HL-60/S4 (cell line): Measurements from ENCODE around the gene COPE.

ENCODE experiments used
- in situ Hi-C: fragments of 300-500 bp; cut with MboI; formaldehyde crosslinking; loops from 2 replicates; pipeline ENCODE4 v1.14.3; 2022; ENCODE audit warnings: low sequenced_read_pairs

The COPE gene

GRCh38 chr19:18895038-18895823 is 24.0 kb downstream of the COPE start:
- in situ Hi-C loops, result no loop called here

DNA sequence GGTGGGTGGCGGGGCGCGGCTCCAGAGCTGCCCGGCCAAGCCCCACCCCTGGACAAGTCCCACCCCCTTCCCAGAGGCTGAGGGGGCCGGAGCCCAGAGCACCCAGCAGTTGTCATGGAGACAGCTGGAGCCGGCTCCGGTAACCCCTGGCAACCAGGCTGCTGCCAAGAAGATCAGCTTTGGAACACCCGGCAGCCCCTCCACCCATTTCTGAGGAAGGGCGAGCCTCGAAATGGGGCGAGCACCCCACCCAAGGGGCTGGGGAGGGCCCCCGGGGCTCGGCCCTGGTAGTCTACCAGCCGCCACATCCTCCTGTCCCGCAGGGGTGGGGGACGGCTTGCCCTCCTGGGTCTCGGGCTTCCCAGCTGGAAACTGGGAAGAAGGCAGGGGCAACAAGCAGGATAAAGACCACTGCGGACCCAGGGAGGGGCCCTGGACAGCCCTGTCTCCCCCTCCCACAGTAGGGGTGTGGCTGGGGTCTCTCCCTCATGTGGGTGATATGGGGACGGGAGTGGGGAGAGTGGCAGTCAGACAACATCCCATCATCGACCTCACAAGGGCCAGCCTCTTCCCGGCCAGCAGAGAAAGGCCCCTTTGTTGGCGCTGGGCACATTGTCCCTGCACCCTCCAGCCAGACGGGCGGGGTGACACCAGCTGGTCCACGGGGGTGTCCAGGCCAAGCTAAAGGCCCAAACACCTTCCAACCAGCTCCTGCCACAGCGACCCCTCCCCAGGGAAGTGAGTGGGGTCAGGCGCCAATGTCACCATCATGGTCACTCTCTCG is 24.7 kb downstream of the COPE start:
- in situ Hi-C loops, result no loop called here

DNA sequence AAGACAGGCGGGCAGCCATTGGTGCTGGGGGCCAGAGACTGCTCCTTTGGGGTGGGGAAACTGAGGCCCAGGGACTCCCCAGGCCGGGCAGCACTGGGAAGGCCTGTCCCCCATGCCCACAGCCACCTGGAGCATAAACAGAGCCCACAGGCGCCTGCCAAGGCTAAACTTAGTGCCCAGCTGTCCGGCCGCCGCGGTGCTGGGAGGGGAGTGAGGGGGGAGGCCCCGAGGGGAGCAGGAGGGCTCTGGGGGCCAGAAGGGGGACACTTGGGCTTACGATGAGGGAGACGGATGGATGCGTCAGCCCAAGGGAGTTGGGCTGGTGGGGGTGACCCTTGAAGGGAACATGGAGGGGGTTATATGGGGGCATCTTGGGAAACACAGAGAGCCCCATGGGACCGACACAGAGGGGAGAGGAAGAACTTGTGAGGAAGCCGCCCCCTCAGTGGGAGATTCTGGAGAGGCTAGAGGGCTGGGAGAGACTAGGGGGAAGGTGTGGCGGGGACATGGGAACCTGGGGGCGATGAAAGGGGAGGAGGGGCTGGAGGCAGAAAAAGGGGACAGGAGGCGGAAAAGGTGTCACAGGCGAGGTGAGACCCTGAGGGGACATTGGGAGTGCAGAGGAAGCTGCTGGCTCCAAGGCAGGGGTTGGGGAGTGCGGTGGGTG is 25.5 kb downstream of the COPE start:
- in situ Hi-C loops, result no loop called here

- in situ Hi-C loops, result no loop called here
Measured at GRCh38 chr19:18889949-18890745, 29.0 kb downstream of the COPE start.

- in situ Hi-C loops, result no loop called here
Measured at GRCh38 chr19:18886972-18887371, 32.2 kb downstream of the COPE start.

DNA sequence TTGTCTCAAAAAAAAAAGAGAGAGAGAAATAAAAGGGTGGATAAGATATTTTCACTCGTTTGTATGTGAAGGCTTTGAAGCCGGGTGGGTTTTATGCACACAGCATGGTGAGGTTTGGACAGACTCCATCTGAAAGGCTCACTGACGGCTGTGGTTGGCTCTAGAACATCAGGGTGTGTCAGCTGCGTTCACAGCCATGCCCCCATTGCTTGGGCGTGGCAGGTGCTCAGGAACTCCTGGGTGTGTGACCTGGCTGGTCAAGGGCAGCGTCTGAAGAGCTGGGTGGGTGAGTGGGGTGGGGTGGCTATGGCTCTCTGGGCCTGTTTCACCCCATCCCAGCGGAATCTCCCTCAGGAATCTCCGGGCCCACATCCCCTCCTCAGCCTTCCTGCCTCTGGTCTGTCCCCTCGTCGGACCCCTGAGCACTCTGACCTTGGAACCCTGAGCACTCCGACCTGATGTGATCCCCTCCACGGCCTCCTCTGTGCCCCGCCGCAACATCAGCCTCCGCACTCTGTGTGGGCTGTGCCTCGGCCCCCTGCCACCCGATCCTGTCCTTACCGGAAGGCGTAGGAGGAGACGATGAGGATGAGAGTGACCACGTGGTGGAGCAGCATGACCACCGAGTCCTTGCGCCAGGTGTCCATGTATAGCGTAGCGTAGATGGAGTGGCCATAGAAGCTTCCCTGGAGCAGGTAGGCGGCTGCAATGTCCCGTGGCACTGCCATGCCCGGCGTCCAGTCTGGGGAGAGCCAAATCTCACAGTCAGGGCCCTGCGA is 35.5 kb downstream of the COPE start:
- in situ Hi-C loops, result no loop called here

GRCh38 chr19:18881491-18881890 is 37.7 kb downstream of the COPE start:
- in situ Hi-C loops, result no loop called here

- in situ Hi-C loops, result no loop called here
Measured at GRCh38 chr19:18879579-18880373, 39.4 kb downstream of the COPE start.

GRCh38 chr19:18878858-18879578 is 40.2 kb downstream of the COPE start:
- in situ Hi-C loops, result no loop called here

DNA sequence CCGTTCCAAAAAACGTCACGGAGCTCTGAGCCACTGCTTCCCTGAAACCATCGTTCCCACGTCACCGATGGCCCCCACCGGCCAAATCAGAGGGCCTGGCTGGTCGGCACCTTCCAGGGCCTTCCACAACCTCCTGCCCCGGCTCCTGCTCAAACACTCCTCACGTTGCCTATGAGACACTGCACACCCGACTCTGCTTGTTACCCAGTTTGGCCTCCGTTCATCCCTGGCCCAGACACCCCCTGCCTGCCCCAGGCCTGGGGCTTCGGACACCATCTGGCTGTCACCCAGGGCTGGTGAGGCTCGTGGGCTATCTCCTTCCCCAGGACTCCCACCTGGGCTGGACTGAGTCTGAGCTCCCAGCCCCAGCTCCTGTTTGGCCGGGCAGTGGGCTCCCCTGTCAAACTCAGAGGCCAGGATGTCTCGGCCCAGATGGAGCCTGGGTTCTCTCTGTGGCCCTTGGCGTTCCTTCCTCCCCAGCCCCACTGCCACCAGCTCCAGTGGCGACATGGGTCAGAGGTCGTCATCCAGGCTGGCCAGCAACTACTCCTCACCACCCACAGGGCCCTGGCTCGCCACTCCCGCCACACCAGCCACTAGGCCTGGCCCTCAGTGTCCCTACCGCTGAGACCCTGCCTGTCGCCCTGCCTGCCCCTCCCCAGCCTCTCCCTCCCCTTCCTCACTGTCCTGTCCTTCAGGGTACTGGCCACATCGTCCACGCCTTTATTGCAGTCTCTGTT is 41.0 kb downstream of the COPE start:
- in situ Hi-C loops, result no loop called here

DNA sequence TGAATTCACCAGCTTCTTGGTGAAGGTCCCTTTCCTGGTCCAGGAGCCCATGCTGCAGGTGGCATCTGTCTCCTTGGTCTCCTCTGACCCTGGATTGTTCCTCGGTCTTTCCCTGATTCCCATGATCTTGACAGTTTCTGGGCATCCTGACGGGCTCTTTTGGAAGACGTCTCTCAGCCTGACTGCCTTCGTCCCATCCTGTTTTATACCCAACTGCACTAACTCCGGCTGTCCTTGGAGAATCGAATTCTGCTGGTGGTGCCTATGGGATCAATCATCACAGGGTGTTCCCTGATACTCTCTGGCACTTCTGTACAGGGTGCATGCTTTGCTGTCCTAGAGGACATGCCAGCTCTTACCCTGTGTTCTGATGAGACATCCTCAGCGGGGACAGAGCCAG is 42.3 kb downstream of the COPE start:
- in situ Hi-C loops, result no loop called here

DNA sequence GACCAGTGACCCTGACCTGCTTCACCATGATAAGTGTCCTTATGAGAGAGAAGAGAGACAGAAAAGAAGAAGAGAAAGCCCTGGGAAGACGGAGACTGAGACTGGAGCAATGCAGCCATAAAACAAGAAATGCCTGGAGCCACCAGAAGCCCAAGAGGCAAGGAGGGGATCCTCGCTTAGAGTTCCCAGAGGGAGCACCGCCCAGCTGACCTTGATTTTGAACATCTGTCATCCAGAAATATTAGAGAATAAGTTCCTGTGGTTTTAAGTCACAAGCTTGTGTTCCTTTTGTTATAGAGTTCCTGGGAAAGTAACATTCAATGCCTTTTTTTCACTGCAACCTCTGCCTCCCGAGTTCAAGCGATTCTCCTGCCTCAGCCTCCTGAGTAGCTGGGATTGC is 43.5 kb downstream of the COPE start:
- in situ Hi-C loops, result no loop called here

DNA sequence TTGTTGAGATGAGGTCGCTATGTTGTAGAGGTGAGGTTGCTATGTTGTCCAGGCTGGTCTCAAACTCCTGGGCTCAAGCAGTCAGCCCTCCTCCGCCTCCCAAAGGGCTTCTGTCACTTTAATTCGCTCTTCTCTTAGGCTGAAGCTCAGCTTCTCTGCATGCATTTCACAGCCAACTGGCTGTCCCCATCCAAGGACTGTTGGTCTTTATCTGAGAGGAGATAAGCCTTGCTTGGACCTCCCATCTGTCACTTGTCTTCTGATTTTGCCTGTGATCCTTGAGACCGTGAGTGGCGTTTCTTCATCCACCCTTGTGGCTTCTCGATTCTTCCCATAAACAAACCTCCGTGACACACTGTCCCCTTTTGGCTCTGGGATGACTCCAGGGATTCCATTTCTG is 47.6 kb downstream of the COPE start:
- in situ Hi-C loops, result no loop called here

GRCh38 chr19:18870531-18871172 is 48.5 kb downstream of the COPE start:
- in situ Hi-C loops, result no loop called here

DNA sequence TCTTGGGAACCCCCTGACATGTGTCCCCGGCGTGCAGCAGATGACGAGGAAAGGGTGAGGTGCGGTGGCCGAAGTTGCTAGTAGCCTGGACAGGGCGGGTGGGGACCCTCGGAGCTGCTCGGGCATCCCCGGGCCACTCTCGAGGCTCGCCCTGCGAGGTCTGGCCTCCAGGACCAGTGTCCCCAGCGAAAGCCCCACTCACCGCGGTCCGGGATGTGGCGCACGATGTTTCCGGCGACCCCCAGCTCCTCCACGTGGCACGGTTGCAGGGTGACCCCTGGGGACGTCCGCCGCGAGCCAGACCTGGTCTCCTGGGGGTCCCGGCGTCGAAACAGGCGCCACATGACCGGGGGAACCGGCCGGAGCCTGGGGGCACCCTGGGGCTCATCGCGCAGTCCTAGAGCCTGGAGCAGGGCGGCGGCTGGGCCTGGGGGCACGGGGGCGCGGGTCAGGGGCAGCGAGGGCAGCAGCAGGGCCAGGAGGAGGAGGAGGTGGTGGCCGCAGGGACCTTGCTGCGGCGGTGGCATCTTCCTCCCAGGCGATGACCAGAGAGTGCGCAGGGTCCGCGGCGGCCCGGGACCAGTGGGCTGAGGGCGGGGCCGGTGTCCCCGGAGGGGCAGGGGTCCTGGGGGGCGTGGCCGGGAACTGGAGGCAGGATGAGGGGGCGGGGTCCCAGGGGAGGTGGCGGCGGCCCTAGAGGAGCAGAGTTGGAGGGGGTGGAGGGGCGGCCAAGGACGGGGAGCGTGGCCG is 49.2 kb downstream of the COPE start:
- in situ Hi-C loops, result no loop called here

GRCh38 chr19:18869023-18869618 is 50.1 kb downstream of the COPE start:
- in situ Hi-C loops, result no loop called here
